Breast epithelium (tissue), 4 donors: ENCODE data around the gene PCDHGB2. TPM values are rescaled to one million over a fixed set of nuclear protein-coding genes. Genes with fewer than 3 reads are reported as not detected.
"Not testable (repeated sequence)": the region's sequence is repeated elsewhere in the genome, so short reads cannot be mapped to it uniquely, and the experiment has no call there.

Experiments
- DNase-seq, 2 donors: peaks; one replicate each; pipeline ENCODE4 v3.0.0-alpha.2; 2019; ENCODE audit warnings: low spot score in 2 of 2
- H3K27ac ChIP-seq, 2 donors: fragments of 200-600 bp; sonication (generic) in 1 of 2; one replicate each; pipeline ENCODE4 v1.5.1; 2016 to 2019; ENCODE audit warnings: mild to moderate bottlenecking in 1 of 2
- H3K27me3 ChIP-seq, 2 donors: fragments of 200-600 bp; sonication (generic) in 1 of 2; one replicate each; pipeline versions ENCODE4 v1.5.1 to v1.6.0; 2017 to 2019; ENCODE audit warnings: control low read depth in 1 of 2, mild to moderate bottlenecking in 1 of 2
- H3K36me3 ChIP-seq: fragments of 200-600 bp; one replicate; pipeline ENCODE4 v1.5.1; 2019
- H3K4me1 ChIP-seq, 2 donors: fragments of 200-600 bp; sonication (generic); one replicate each; pipeline ENCODE4 v1.5.1; 2016 to 2019; ENCODE audit warnings: control low read depth in 1 of 2
- H3K4me3 ChIP-seq, 3 donors: fragments of 200-600 bp; sonication (generic); 1 replicate in 2 of 3; 2 replicates in 1 of 3; pipeline ENCODE4 v1.5.1; 2016 to 2019; ENCODE audit warnings: mild to moderate bottlenecking in 3 of 3, moderate library complexity in 2 of 3
- H3K9me3 ChIP-seq, 2 donors: fragments of 200-600 bp; sonication (generic) in 1 of 2; one replicate each; pipeline ENCODE4 v1.5.1; 2016 to 2019; ENCODE audit warnings: control low read depth in 1 of 2
- POLR2A ChIP-seq: fragments of 450-650 bp; IDR thresholded peaks from one replicate; pipeline ENCODE4 v1.6.1; 2016; ENCODE audit warnings: antibody characterized with exemption, mild to moderate bottlenecking, moderate library complexity
- POLR2AphosphoS5 ChIP-seq, 3 donors: sonication (generic); formaldehyde crosslinking; IDR thresholded peaks; one replicate each; pipeline ENCODE4 v1.6.1; 2017; ENCODE audit warnings: antibody characterized with exemption in 3 of 3
- intact Hi-C: fragments of 100-400 bp; cut with DNase I; formaldehyde crosslinking; loops from one replicate; pipeline ENCODE4 v1.15.1; 2023; ENCODE audit warnings: low total_unique reads
- total RNA-seq, 3 donors: library from RNA; depleted of rRNA; stranded (reverse); fragments of >200 nt; gene quantifications; one replicate each; pipeline ENCODE4 v1.1.0, GENCODE V29; 2016
- TF ChIP-seq, protein P1 (sequence below), 3 donors: fragments of 450-650 bp; IDR thresholded peaks; one replicate each; pipeline ENCODE4 v1.5.1; 2016 to 2017; ENCODE audit warnings: antibody characterized with exemption in 3 of 3, mild to moderate bottlenecking in 3 of 3, moderate library complexity in 3 of 3

PCDHGB2 gene
- 10 to 100 TPM in 1 of 3 donors, 1 to 10 TPM in 2; 6.2 to 10.5 (median 7.8) TPM for total RNA-seq

GRCh38 chr5:141359790-141360426 is at the start of gene PCDHGB2:
TSS of gene PCDHGB2 (plus strand) at chr5:141359994. CDS start at chr5:141360136, 142 bp downstream.
- H3K27ac ChIP-seq = no peak within 1 kb of the TSS
- peak within 1 kb of the TSS; percentile 24 to 37 (median 25) for H3K4me3 ChIP-seq
- intact Hi-C loops = no loop called here
- H3K36me3 ChIP-seq = no peaks in the 10 kb centered on the region
- DNase-seq = no peak
- TF ChIP-seq POLR2A = no peak
- TF ChIP-seq, protein P1, sequence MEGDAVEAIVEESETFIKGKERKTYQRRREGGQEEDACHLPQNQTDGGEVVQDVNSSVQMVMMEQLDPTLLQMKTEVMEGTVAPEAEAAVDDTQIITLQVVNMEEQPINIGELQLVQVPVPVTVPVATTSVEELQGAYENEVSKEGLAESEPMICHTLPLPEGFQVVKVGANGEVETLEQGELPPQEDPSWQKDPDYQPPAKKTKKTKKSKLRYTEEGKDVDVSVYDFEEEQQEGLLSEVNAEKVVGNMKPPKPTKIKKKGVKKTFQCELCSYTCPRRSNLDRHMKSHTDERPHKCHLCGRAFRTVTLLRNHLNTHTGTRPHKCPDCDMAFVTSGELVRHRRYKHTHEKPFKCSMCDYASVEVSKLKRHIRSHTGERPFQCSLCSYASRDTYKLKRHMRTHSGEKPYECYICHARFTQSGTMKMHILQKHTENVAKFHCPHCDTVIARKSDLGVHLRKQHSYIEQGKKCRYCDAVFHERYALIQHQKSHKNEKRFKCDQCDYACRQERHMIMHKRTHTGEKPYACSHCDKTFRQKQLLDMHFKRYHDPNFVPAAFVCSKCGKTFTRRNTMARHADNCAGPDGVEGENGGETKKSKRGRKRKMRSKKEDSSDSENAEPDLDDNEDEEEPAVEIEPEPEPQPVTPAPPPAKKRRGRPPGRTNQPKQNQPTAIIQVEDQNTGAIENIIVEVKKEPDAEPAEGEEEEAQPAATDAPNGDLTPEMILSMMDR (IDR thresholded peaks at IDR 0.05) = peak in 1 of 3 donors; percentile 25
- H3K27me3 ChIP-seq = no peaks in the 10 kb centered on the region
- H3K9me3 ChIP-seq = peaks cover 82 to 98% of the 10 kb centered on the region in 2 donors
- no peaks in the 10 kb centered on the region for H3K4me1 ChIP-seq

DNA sequence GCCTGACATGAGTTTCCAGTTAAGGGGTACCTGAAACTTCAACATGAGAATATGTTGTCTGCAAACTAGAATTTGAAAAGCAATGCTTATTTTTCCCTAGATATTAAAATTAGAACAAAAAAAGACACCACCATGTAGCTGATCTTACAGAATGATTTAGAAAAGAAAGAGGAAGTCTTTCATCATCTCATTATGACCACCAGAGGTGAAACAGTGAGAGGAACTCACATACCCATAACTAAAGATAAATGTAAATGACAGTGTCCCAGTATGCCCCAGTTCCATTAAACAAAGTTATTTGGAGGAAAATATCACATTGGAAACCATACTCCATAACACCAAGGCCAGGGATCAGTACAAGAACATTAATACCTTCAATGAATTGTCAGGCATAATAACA is 46.1 kb upstream of the PCDHGB2 start:
- DNase-seq = no peak
- intact Hi-C loops = no loop called here
- TF ChIP-seq POLR2AphosphoS5 (IDR thresholded peaks at IDR 0.05) = no peak
- H3K36me3 ChIP-seq = peaks cover 10% of the 10 kb centered on the region
- no peaks in the 10 kb centered on the region for H3K4me1 ChIP-seq
- H3K4me3 ChIP-seq = no peak overlapping the region
- H3K27me3 ChIP-seq = no peaks in the 10 kb centered on the region
- no peak overlapping the region for H3K27ac ChIP-seq
- peaks cover 96 to 99% of the 10 kb centered on the region in 2 donors for H3K9me3 ChIP-seq

- H3K27ac ChIP-seq, H3K4me3 ChIP-seq, H3K27me3 ChIP-seq, intact Hi-C loops, DNase-seq, H3K36me3 ChIP-seq, H3K4me1 ChIP-seq: not testable (repeated sequence)
- peaks cover 78 to 92% of the 10 kb centered on the region in 2 donors for H3K9me3 ChIP-seq
These were observed 42.8 kb upstream of the PCDHGB2 start for GRCh38 chr5:141316963-141317362.

DNA sequence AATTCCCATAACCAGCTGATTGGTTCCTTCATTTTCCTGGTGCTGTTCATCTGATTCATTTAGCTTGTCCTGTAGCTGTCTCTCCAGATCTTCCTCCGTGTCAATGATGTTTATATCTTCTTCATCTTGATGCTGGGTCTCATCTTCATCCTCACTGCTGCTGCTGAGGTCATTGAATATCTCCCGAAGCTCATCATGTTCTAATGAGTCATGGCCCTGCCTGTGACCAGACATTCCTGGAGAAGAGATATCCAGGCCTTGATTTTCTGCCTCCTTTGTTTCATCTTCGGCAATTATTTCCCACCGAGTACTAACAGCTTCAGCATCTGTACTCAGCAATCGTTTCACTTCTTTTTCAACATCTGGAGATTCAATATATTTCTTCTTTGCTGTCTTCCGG is 40.6 kb upstream of the PCDHGB2 start:
- no peaks in the 10 kb centered on the region for H3K4me1 ChIP-seq
- peak overlapping the region in 1 of 3 donors; percentile 80 for H3K4me3 ChIP-seq
- no peak for DNase-seq
- H3K27ac ChIP-seq = no peak overlapping the region
- no peaks in the 10 kb centered on the region for H3K27me3 ChIP-seq
- TF ChIP-seq, protein P1 (IDR thresholded peaks at IDR 0.05) = no peak
- TF ChIP-seq POLR2A (no peak), POLR2AphosphoS5 (IDR thresholded peaks at IDR 0.05) (no peak)
- intact Hi-C loops = no loop called here
- H3K9me3 ChIP-seq = peaks cover 62 to 80% of the 10 kb centered on the region in 2 donors
- peaks cover 4% of the 10 kb centered on the region for H3K36me3 ChIP-seq

DNA sequence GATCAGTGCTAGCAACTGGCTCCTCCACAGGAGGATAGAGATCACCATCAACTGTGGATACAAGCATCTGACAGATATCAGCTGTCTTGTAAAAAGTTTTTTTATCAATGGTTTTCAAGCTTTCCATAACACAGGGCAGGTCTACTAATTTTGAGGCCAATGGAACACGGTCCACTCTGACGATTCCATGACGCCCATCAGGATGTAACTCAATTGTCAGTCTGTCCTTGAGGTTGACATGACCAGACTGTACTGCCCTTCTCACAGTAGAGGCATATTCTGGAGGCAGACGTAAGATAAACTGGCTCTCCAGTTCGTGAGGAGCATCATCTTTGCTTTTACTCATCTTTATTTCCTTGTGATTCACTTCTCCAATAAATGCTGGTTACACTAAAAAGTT is 40.1 kb upstream of the PCDHGB2 start:
- no peak for DNase-seq
- H3K4me1 ChIP-seq = no peaks in the 10 kb centered on the region
- intact Hi-C loops = no loop called here
- TF ChIP-seq POLR2AphosphoS5 (IDR thresholded peaks at IDR 0.05) (no peak), POLR2A (no peak)
- TF ChIP-seq, protein P1 (IDR thresholded peaks at IDR 0.05) = no peak
- H3K9me3 ChIP-seq = peaks cover 58 to 81% of the 10 kb centered on the region in 2 donors
- H3K4me3 ChIP-seq = peak overlapping the region; percentile 75 to 80 (median 75)
- peak overlapping the region in 1 of 2 donors; percentile 98 for H3K27ac ChIP-seq
- peaks cover 4% of the 10 kb centered on the region for H3K36me3 ChIP-seq
- H3K27me3 ChIP-seq = no peaks in the 10 kb centered on the region

DNA sequence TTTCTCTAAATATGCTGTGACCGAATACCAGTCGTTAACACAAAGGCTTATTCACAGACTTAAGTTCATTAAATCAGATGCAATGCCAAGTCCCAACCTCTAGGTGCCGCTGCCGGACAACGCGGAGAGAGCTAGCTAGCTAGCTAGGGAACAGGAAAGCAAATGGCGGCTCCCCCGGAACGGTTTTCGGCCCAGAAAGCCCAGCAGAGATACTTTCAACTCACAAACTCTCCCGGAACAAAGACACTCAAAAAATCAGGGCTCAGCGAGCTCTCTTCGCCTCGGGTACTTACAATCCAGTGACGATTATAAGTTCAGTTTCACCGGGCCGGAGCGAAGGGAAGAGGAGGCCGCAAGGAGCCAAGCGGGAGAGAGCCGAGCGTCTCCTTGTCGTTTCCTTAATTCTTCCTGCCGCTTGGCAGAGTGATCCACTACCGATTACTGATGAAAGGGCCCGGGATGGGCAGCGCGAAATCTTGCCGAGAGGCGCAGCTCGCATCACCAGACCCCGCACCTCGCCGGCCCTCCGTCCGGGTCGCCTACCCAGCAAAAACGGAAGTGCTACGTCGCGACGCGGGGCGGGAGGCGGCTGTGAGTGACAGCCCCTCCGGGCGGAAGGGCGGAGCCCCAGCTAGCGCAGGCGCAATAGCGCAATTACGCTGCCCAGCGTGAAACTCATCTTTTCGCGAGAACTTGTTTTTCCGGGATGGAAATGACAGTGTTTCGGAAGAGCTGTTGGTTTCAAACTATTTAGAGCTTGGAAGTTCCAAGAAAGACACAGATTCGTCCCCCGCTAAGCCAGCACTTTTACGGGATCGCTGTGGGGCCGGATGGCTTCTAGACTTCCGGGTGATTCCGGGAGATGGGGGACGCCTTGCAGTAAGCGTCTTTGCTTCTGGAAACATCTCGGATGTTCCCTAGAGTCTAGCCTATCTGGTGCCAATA is 39.3 kb upstream of the PCDHGB2 start, which contains the start of gene TAF7:
Gene TAF7, minus strand, starts transcription at position 560 of the 945 bp plus-strand sequence. CDS start 740 bp downstream, outside the sequence.
- peak within 1 kb of the TSS; percentile 98 for H3K27ac ChIP-seq
- H3K4me3 ChIP-seq = peak within 1 kb of the TSS; percentile 75 to 80 (median 75)
- TF ChIP-seq, protein P1 (IDR thresholded peaks at IDR 0.05) = peak; percentile 65 to 77 (median 72)
- peak; percentile 91 for TF ChIP-seq POLR2A
- TF ChIP-seq POLR2AphosphoS5 (IDR thresholded peaks at IDR 0.05) = peak; percentile 93 to 99 (median 97)
- H3K27me3 ChIP-seq = no peaks in the 10 kb centered on the region
- H3K36me3 ChIP-seq = peaks cover 4% of the 10 kb centered on the region
- H3K4me1 ChIP-seq = no peaks in the 10 kb centered on the region
- DNase-seq = peak; percentile 82 to 90
- intact Hi-C loops = no loop called here
- peaks cover 50 to 81% of the 10 kb centered on the region in 2 donors for H3K9me3 ChIP-seq
